Calu3 (cell line): ENCODE results near the gene TBC1D1. TPM values are rescaled to one million over a fixed set of nuclear protein-coding genes. Genes with fewer than 3 reads are reported as not detected.

Experiments
- BruUV-seq: library from RNA; stranded (reverse); fragments of 400-500 nt; replicated peaks from 2 replicates; lab custom pipeline; 2021; lab: Mats Ljungman, UMichigan
- CTCF ChIA-PET: fragments of 300-600 bp; sonication (Branson Sonifier 250); formaldehyde crosslinking; loops from one replicate; lab custom pipeline; 2022; ENCODE audit warnings: antibody characterized with exemption; lab: Charles Lee
- DNase-seq: peaks from one replicate; pipeline ENCODE4 v3.0.0; 2022
- H3K27ac Mint-ChIP-seq: one replicate; pipeline ENCODE4 v1.8.0; 2022; ENCODE audit warnings: mixed read lengths; ENCODE audit not compliant: unreplicated experiment
- H3K27me3 Mint-ChIP-seq: one replicate; pipeline ENCODE4 v1.8.0; 2022; ENCODE audit warnings: mixed read lengths; ENCODE audit not compliant: unreplicated experiment
- H3K36me3 Mint-ChIP-seq: one replicate; pipeline ENCODE4 v1.8.0; 2022; ENCODE audit warnings: mild to moderate bottlenecking, moderate library complexity, mixed read lengths; ENCODE audit not compliant: insufficient read depth, unreplicated experiment
- H3K4me1 Mint-ChIP-seq: one replicate; pipeline ENCODE4 v1.8.0; 2022; ENCODE audit warnings: mild to moderate bottlenecking, low read depth, mixed read lengths; ENCODE audit not compliant: unreplicated experiment
- H3K4me3 Mint-ChIP-seq: one replicate; pipeline ENCODE4 v1.8.0; 2022; ENCODE audit warnings: mild to moderate bottlenecking, low read depth, moderate library complexity, mixed read lengths; ENCODE audit not compliant: unreplicated experiment
- H3K9me3 Mint-ChIP-seq: one replicate; pipeline ENCODE4 v1.8.0; 2022; ENCODE audit warnings: low read depth, mixed read lengths; ENCODE audit not compliant: unreplicated experiment
- intact Hi-C: fragments of 100-400 bp; cut with micrococcal nuclease; formaldehyde crosslinking; loops from one replicate; pipeline ENCODE4 v1.10.0; 2022; ENCODE audit not compliant: unreplicated experiment
- total RNA-seq: library from RNA; stranded (reverse); gene quantifications from 2 replicates; pipeline ENCODE4 v1.2.3, GENCODE V29; 2022
- TF ChIP-seq, protein P1 (sequence below): fragments of 200-600 bp; IDR thresholded peaks from one replicate; pipeline ENCODE4 v1.8.0; 2022; ENCODE audit warnings: antibody characterized with exemption; ENCODE audit not compliant: unreplicated experiment

Gene TBC1D1
- total RNA-seq, 1 experiment from 2014 or later, result 39.8 TPM

DNA sequence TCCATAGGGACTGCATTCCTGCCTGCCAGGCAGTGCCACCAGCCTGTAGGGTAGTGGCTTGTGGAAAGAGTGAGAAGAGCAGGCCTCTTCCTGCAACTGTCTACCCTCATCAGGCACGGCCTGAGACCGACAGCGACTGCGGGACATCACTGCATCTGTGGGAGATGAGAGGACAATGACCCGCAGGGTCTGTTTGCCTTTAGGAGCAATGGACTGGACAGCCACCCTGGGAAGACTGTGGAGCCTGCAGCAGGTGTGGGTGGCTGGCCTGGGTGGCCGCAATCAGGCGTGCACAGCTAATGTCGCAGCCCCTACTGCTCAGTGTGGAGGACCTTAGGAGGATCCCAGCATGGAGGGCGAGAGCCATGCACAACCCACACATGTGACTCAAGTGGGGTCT lies 297.3 kb downstream of the TBC1D1 start:
- DNase-seq, result no peak
- peaks cover 5% of the 10 kb centered on the region for H3K36me3 Mint-ChIP-seq
- CTCF ChIA-PET, result interaction anchor here (1.7 kb wide), 1 partner anchor 46 kb away, joined by 5 read pairs; no protein-coding TSS in a partner anchor
- no peak overlapping the region for H3K27ac Mint-ChIP-seq
- peaks cover 23% of the 10 kb centered on the region for H3K4me1 Mint-ChIP-seq
- no peak overlapping the region for H3K4me3 Mint-ChIP-seq
- TF ChIP-seq, protein P1, sequence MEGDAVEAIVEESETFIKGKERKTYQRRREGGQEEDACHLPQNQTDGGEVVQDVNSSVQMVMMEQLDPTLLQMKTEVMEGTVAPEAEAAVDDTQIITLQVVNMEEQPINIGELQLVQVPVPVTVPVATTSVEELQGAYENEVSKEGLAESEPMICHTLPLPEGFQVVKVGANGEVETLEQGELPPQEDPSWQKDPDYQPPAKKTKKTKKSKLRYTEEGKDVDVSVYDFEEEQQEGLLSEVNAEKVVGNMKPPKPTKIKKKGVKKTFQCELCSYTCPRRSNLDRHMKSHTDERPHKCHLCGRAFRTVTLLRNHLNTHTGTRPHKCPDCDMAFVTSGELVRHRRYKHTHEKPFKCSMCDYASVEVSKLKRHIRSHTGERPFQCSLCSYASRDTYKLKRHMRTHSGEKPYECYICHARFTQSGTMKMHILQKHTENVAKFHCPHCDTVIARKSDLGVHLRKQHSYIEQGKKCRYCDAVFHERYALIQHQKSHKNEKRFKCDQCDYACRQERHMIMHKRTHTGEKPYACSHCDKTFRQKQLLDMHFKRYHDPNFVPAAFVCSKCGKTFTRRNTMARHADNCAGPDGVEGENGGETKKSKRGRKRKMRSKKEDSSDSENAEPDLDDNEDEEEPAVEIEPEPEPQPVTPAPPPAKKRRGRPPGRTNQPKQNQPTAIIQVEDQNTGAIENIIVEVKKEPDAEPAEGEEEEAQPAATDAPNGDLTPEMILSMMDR, result no peak
- H3K27me3 Mint-ChIP-seq, result no peaks in the 10 kb centered on the region
- no peaks in the 10 kb centered on the region for H3K9me3 Mint-ChIP-seq
- intact Hi-C loops, result loop anchor here (2.0 to 5.0 kb wide), 3 partner anchors 34 to 487 kb away; no protein-coding TSS in a partner anchor
- BruUV-seq, result no TSS peak

- intact Hi-C loops, result loop anchor here (2.0 to 5.0 kb wide), 3 partner anchors 34 to 486 kb away; no protein-coding TSS in a partner anchor
- H3K36me3 Mint-ChIP-seq, result peaks cover 5% of the 10 kb centered on the region
Measured at GRCh38 chr4:38188631-38189101, 297.8 kb downstream of the TBC1D1 start.

More at GRCh38 chr4:38188631-38189101, 297.8 kb downstream of the TBC1D1 start:
- no peaks in the 10 kb centered on the region for H3K9me3 Mint-ChIP-seq
- DNase-seq, result peak; percentile 86
- H3K4me1 Mint-ChIP-seq, result peaks cover 23% of the 10 kb centered on the region
- no TSS peak for BruUV-seq
- TF ChIP-seq, protein P1, result no peak
- H3K27me3 Mint-ChIP-seq, result no peaks in the 10 kb centered on the region
- CTCF ChIA-PET, result interaction anchor here (1.7 kb wide), 1 partner anchor 46 kb away, joined by 5 read pairs; no protein-coding TSS in a partner anchor
- H3K4me3 Mint-ChIP-seq, result no peak overlapping the region
- peak overlapping the region; percentile 79 for H3K27ac Mint-ChIP-seq

Other genes starting within 250 kb of the TBC1D1 start
- gene RELL1, start 204.7 kb upstream of the TBC1D1 start, total RNA-seq, result 15.4 and 18.2 TPM in 2 replicates
- 27.1 and 33.0 TPM in 2 replicates for gene PGM2, start 64.4 kb upstream of the TBC1D1 start, total RNA-seq
- not detected in 2 replicates for gene PTTG2, start 69.3 kb downstream of the TBC1D1 start, total RNA-seq